GM12801 (cell line): Measurements from ENCODE around the gene MUC20.

Source experiments
- TF ChIP-seq, protein P1 (sequence below): IDR thresholded peaks from one replicate; pipeline ENCODE4 v1.5.1; 2011; ENCODE audit warnings: control low read depth; ENCODE audit not compliant: insufficient read length; ENCODE audit errors: extremely low read depth

Gene MUC20

GRCh38 chr3:195762249-195762585 is 41.4 kb downstream of the MUC20 start:
- TF ChIP-seq, protein P1, sequence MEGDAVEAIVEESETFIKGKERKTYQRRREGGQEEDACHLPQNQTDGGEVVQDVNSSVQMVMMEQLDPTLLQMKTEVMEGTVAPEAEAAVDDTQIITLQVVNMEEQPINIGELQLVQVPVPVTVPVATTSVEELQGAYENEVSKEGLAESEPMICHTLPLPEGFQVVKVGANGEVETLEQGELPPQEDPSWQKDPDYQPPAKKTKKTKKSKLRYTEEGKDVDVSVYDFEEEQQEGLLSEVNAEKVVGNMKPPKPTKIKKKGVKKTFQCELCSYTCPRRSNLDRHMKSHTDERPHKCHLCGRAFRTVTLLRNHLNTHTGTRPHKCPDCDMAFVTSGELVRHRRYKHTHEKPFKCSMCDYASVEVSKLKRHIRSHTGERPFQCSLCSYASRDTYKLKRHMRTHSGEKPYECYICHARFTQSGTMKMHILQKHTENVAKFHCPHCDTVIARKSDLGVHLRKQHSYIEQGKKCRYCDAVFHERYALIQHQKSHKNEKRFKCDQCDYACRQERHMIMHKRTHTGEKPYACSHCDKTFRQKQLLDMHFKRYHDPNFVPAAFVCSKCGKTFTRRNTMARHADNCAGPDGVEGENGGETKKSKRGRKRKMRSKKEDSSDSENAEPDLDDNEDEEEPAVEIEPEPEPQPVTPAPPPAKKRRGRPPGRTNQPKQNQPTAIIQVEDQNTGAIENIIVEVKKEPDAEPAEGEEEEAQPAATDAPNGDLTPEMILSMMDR: no peak

DNA sequence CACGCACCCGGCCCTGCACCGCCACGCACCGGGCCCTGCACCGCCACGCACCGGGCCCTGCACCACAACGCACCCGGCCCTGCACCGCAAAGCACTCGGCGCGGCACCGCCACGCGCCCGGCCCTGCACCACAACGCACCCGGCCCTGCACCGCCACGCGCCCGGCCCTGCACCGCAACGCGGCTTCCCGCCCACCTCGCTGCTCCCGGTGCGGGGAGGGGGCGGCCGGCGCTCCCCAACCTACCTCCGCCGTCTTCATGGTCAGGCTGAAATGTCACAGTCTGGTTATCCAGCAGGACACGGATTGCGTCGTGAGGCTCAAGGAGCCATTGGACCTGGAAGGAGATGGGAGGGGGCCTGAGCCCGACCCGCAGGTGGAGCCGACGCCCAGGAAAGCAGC is 41.8 kb downstream of the MUC20 start:
- TF ChIP-seq, protein P1: no peak

DNA sequence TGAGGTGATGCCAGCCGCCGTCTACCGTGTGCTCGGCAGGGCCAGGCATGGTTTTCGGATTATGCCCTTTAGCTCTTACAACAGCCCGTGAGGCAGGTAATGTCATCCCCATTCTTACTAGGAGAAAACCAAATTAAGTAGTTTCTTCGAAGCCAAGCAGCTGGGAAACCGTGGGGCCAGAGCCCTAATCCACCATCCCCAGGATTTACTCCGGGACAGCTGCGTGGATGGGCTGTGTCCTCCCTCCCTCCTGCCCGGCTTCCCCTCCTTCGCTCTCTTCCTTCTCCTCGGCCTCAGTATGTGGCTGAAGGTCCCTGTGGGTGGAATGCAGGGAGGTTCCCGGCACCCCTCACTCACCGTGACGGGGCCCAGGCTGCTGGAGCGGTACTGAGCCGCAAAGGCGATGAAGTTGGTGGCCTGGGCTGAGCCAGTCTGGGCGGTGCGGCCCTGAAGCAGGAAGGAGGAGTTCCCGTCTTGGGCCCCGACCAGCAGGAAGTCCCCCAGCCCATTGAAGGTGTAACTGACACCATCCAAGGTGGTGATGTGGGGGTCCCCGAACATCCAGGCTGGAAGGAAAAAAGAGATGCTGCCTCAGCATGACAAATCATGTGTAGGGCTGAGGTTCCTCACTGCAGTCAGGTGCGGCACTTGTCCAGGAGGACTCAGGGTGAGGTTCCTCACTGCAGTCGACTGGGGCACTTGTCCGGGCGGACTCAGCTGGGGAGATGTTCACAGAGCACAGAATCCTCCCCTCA is 42.5 kb downstream of the MUC20 start:
- TF ChIP-seq, protein P1: no peak

GRCh38 chr3:195763843-195764825 is 43.4 kb downstream of the MUC20 start:
- TF ChIP-seq, protein P1: no peak

GRCh38 chr3:195764961-195765706 is 44.4 kb downstream of the MUC20 start:
- TF ChIP-seq, protein P1: no peak

DNA sequence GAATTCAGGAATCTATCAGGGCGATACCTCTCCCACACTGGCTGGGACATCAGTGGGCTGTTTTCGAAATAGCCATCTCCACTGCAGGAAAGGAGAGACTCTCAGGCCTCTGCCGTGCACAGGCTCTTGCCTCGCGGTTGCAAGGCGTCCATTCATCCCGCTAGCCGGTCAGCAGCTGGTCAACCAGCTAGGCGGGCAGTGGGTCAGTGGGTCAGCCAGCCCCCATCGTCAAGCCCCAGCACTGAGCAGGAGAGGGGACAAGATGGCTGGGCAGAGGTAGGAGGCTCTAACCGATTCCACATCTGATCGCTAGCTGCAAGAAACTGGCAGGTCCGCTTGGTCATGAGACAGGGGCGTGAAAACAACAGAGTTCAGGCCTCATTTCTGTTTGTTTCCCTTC is 45.9 kb downstream of the MUC20 start:
- TF ChIP-seq, protein P1: no peak

GRCh38 chr3:195767792-195768191 is 47.0 kb downstream of the MUC20 start:
- TF ChIP-seq, protein P1: no peak
